Activated CD4-positive, alpha-beta T cell treated with anti-CD3 and anti-CD28 coated beads for 24 hours (primary cell): ENCODE results near the gene FAM180B.
"Not testable (repeated sequence)": the region's sequence is repeated elsewhere in the genome, so short reads cannot be mapped to it uniquely, and the experiment has no call there.

Source experiments
- DNase-seq, 2 donors: peaks; one replicate each; pipeline ENCODE4 v3.0.0-alpha.2; 2020; ENCODE audit warnings: low read depth in 2 of 2

Gene FAM180B

DNA sequence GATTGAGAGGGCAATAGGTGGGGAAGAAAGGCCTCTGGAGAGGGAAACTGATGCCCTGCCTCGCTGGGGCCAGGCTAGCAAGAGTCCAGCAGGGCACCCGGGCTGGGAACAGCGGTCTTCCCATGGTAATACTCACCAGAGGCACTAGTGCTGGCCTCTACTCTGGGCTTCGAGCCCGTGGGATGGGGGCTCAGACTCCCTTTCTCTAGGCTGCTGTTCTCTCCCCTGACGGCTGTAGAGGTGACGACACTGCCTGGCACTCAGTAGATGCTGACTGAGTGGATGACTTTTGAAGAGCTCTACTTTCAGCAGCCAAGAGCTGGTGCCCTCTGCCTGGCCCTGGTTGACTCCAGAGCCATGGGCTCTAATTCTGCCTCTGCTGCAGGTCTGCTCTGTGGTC, 8.6 kb downstream of the FAM180B start:
- no peak for DNase-seq

DNA sequence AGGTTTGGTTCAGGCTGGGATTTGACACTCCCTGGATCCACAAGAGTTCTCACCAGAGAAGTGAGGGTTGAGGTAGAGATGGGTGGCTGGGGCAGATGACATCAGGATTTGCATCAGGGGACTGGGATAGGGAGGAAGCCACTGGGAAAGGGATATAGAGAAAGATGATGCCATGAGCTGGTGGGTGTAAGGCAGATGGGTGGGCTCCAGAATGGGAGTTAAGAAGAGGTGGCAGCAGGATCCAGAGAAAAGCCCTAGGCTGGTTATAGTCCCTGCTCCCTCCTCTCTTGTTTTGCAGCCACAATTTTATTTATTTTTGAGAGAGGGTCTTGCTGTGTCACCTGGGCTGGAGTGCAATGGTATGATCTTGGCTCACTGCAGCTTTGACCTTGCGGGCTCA, 9.5 kb downstream of the FAM180B start:
- DNase-seq = no peak

DNA sequence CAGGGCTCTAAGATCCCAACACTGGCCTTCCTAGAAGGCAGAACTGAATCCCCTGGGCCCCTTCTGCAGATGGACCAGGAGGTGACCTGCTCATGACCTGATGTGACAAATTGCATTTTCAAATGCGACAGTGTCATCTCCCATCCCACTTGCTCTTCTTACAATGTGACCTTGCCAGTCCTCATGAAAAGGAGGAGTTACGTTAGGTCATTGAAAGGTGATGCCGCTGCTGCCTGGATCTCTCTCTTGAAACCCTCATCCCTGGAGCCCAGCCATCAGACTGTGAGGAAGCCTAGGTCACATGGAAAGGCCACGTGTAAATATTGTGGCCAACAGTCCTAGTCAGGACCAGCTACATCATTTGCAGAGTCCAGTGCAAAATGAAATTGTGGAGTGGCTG, 13.4 kb downstream of the FAM180B start:
- DNase-seq = no peak

DNA sequence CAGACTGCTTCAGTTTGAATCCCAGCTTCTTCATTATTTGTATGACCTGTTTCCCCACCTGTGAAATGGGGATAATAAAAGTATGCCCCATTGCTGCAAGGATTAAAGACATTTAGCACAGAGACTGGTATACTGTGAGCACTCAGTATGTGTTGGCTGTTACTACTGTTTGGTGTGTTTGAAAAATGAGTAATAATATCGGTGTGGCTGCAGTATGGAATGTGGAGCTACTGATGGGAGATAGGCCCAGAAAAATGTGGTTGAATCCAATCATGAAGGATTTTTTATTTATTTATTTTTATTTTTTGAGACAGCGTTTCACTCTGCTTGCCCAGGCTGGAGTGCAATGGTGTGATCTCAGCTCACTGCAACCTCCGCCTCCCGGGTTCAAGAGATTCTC, 16.8 kb downstream of the FAM180B start:
- DNase-seq = no peak

DNA sequence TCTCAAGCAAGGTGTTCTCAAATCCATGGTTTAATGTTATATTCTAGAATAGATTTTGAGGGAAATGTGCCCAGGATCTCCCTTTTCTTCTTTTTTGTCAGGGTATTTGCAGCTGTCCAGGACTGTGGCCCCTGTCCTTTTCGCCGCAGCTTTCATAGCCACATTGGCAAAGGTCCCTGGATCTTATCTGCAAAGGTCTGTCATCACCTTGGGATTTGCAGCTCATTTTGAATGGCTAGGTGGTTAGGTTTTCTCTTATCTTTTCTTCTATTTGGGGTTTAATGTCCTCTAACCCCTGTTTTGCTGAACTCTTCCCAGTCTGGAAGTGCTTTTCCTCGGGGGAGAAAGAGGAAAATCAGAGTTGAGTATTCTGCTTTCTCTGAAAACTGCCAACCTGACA, 19.4 kb downstream of the FAM180B start:
- no peak for DNase-seq

DNA sequence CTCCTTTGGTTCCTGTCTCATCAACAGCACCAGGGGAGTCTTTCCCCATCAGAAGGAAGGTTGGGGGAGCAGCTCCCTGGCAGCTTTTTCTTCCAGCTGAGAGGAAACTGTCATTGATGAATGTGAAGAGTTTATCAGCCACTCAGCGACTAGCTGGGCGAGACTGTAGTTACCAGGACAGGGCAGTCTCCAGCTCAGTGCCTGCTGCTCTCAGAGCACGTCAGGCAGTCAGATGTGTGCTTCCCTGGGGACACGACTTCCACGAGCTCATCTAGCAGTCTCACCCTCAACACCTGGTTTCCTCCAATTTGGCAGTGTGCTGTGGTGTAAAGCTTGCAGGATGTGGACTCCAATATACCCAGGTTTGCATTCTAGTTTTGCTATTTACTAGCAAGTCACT, 20.3 kb downstream of the FAM180B start:
- DNase-seq = no peak

DNA sequence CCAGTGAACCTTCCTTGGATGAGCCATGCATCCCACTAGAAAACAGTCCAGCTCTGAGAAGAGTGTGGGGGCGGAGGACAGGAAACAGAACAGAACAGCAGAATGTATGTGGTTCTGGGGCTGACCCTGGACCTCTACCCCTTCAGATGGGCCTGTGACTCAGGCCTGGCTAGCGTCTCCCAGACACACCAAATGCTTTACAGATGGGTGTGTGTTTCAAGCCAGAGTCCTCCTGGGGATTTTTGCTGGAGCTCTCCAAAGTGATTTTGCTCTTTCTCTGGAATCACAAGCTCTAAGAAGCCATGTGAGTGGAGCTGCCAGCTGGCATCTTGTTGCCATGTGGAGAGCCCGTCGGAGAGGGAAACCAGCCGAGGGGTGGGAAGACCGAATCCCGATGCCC, 20.9 kb downstream of the FAM180B start:
- no peak for DNase-seq

DNA sequence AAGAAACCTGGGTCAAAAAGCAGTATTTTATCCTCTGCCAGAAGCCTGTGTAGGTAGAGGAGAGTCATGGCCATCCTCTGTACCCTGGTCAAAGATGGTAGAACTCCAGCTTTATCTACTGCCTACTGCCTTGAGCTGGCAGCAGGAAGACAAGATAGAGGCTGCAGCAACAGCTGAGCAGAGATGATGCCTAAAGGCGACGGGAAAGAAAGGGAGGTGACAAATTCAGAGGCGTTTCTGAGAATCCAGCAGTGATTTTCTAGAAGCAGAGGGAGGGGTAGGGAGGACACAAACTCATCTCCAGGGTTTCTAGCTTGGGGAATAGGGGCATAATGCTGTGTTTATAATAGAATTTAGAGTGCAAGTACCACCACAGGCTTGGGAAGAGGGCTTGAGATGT, 23.2 kb downstream of the FAM180B start:
- DNase-seq = no peak

DNA sequence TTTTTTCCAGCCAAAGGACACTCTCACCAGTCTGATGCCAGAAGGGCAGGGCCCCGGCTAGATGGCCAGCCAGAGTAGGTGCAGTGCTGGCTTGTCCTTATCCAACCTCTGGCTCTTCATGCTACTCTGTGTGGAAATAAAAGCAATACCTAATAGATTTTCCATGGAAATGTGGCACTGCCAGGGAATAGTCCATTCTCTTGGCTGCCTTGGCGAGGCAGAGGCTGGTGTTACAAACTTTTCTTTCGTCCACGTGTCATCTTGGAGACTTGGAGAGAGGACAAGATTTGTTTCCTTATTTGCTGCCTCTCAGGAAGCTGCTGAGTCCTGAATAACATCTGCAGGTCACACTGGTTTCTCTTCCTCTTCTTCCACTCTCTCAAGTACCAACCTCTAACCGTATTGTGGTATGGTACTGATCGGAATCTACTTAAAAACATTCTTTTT, 24.9 kb downstream of the FAM180B start:
- DNase-seq = no peak

DNA sequence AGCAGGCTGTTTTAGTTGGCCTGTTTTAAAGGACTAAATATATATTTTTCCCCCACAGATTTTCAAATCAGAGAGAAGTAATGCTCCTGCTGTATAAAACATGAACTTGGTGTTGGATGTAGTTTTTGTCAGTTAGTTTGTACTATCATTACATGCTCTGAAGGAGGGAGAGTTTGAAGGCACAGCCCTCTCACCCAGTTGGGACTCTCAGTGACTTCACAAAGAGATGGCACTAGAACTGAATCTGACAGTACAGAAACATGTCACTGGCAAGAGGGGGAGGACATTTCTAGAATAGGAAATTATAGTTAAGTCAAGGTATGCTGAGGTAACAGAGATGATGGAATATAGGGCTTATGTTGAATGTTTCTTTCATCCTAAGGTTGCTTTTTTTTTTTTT, 28.8 kb downstream of the FAM180B start:
- no peak for DNase-seq

DNA sequence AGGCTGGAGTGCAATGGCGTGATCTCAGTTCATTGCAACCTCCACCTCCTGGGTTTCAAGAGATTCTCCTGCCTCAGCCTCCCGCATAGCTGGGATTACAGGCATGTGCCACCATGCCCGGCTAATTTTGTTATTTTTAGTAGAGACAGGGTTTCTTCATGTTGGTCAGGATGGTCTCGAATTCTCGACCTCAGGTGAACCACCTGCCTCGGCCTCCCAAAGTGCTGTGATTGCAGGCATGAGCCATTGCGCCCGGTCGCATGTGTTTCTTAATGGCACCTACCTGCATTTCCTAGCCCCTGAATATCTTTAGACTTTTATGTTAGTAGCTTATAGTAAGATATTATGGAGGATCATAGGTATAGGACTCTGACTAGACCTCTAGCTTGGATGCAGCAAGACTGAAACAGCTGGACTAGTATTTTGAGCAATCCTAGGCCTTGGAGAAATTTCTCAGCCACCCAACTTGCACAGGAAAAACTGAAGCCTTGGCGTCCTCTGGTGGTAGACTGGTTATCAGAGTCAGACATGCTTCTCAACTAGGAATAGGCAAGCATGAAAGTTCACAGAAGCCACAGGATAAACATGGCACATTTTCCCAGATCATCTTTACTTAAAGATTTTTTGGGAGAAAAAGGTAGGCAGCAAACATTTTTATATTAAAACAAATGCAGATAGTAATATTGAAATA, 30.4 kb downstream of the FAM180B start:
- no peak for DNase-seq

DNA sequence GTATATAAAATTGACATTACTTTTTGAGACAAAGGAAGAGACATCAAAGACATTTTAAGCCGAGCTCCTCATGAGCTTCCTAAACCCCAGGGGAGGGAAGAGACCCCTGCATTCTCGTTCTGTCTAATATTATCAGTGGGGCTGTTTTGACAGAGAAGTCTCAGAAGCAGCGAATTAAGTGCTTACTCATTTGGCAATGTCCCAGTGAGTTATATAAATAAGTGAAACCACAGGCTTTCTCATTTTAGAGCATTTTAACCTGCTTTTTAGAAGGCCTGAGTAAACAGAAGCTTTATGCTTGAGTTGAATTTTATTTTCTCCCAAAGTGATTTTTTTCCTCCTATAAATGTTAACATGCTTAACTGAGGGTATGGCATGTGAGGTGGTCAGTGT, 30.9 kb downstream of the FAM180B start:
- DNase-seq = no peak

DNA sequence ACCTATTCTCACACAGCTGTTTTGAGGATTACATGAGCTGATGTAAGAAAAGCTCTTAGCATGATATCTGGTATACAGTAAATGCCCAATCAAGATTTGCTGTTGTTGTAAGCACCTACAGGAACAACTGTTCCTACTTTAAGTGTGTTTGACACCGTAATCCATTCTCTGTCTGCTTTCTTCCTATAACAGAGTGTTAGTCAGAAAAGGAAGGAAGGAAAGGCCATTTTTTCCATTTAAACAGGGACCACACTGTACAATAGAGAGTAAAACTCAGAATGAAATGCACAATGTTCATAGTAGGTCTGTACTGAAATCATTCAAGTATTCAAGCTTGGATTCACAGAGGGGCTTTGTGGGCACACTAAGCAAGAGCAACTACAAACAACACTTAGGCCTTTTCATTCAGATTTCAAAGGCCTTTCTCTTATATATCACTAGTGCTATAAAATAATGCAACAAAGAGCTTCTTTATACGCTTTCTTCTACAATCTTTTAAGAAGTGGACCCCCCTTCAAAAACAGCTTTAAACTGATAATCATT, 34.4 kb downstream of the FAM180B start:
- DNase-seq = no peak

DNA sequence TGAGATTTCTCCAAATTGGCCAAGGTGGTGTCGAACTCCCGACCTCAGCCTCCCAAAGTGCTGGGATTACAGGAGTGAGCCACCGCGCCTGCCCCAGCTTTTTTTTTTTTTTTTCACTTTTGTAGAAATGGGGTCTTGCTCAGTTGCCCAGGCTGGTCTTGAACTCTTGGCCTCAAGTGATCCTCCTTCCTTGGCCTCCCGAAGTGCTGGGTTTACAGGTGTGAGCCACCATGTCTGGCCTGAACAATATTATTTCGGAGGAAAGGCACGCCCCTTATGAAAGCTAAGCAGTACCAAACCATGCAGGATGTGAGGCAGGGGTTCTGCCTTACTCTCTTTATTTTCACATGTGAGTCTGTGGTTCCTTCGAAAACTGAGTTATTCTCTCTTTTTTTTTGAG, 39.8 kb downstream of the FAM180B start:
- no peak for DNase-seq

DNA sequence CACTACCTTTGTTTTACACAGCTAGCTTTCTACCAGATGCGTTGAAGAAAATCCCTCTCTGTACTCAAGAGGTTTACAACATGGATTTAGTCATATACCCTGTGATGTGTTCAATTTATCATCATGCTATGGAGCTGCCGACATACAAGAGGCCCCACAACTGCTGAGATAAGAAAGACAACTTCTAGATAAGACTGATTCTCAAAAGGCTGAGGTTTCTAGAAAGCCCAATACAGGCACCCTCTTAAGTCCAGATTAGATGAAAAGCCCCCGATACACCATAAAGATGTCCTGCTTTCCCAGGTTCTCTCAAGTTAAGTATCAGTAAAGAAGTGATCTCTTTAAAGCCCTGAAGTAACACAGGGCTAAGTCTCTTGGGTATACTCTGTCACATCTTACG, 41.5 kb downstream of the FAM180B start:
- no peak for DNase-seq

DNA sequence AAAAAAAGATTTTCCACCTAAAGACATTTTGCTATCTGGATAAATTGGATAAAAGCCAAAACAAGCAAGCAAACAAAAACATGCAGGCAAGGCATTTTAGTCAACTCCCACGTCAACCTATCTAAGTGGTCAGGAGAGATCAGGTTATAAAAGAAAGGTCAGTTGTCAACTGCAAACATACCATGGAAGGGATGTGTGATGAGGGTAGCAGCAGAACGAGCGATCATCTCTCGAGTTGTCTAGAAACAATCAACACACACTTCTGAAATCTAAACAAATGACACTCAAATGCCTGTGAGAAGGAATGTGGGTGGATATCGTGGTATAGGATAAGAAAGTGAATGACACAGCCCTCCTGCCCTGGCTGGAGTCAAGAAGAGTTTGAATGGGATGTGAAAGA, 45.0 kb downstream of the FAM180B start:
- DNase-seq = no peak

DNA sequence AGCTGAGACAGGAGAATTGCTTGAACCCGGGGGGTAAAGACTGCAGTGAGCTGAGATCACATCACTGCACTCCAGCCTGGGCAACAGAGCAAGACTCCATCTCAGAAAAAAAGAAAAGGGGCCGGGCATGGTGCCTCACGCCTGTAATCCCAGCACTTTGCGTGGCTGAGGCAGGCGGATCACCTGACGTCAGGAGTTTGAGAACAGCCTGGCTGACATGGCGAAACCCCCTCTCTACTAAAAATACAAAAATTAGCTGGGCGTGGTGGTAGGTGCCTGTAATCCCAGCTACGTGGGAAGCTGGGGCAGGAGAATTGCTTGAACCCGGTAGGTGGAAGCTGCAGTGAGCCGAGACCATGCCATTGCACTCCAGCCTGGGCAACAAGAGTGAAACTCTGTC, 49.9 kb downstream of the FAM180B start:
- not testable (repeated sequence) for DNase-seq
